GM11168 (cell line): ENCODE results near the gene APBA1.
"Not testable (repeated sequence)": the region's sequence is repeated elsewhere in the genome, so short reads cannot be mapped to it uniquely, and the experiment has no call there.

Experiments
- in situ Hi-C: fragments of 300-500 bp; cut with MboI; formaldehyde crosslinking; loops from one replicate; pipeline ENCODE4 v1.12.0; 2022; ENCODE audit warnings: low sequenced_read_pairs; ENCODE audit not compliant: unreplicated experiment

APBA1 gene

DNA sequence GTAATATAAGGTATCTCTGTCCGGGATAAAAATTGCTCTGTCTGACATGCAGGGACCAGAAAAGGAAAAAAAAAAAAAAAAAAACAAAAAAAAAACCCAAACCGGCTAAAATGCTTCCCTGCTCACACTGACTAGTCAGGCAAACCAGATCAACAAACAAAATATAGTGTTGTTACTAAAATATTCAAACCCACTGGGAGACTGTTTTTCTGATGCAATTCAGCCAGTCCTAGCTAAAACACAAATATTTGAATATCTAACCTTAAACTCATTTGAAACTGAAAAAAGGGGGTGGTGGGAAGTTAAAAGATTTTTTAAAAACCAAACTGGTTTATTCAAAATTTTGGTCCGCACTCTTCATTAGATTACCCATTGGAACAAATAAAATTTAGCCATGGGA is 61.0 kb downstream of the APBA1 start:
- in situ Hi-C loops: no loop called here

GRCh38 chr9:69609156-69609555 is 63.0 kb downstream of the APBA1 start:
- in situ Hi-C loops: no loop called here

DNA sequence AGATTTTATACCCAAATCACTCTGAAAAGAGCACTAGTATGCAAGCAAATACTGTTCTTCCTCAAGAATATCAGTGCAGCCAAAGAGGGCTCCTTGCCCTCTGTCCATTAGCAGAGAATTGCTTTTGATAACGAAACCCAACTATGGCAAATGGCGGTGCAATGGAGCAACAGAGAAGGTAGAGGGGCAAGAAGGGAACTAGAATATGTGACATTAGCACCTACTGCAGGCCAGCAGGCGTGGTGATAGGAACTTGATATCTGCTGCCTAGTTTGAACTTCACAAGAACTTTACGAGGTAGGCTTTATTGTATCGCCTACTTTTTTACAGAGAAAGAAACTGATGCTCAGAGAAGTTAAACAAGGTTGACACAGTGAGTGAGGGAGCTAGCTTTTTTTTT is 66.1 kb downstream of the APBA1 start:
- in situ Hi-C loops: no loop called here

DNA sequence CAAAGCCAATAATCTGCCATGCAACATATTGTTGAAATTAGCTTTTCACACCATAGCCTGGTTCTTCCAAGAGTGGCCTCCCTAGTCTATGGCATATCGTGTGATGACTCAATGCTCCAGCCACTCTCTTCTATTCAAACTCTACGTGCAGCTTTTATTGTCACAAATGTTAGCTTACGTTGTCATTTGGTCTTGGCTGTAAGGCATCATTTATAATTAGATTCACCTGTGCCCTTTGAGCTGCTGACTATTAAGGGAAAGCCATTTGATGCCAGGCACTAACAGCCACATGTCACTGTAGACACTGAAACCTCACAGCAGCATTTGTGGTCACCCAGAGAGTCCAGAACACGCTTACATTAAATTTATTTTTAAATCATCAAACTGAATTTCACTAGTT is 66.8 kb downstream of the APBA1 start:
- in situ Hi-C loops: no loop called here

GRCh38 chr9:69604568-69605219 is 67.5 kb downstream of the APBA1 start:
- in situ Hi-C loops: no loop called here

- in situ Hi-C loops: no loop called here
These were observed 68.5 kb downstream of the APBA1 start for GRCh38 chr9:69603656-69604055.

DNA sequence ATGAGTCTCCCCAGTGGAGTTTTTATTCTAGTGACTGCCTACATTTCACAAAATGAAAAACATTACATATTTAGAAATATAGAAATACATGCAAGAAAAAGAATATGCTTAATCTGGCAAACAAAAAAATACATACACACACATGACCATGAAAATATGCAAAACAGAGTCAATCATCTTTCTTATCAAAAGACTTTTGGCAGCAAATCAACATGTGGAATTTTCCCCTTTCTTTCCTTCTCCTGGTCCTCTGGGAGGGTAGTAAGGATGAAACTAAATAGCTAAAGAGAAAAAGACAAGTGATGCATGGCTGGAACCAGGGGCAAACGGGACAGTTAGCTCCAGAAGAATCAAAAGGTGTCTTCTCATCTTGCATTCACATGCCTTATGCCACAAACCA is 69.4 kb downstream of the APBA1 start:
- in situ Hi-C loops: no loop called here

DNA sequence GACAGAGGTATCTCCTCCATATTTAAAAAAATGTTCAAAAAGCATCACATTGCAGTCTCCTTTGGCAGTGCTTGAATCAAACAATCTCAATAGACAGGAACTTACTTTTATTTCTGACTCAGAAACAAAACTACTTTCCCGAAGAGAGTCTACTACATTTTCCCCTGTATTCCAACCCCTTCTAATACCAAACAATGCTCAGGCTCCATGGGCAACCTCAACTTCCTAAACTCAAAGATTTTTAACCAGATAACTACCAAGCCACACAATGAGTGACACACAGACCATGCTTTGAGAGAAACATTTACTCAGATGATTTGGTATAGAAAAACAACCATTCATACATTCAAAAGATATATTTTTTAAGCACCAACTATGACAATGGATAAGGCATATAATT is 70.5 kb downstream of the APBA1 start:
- in situ Hi-C loops: no loop called here

GRCh38 chr9:69600314-69601047 is 71.7 kb downstream of the APBA1 start:
- in situ Hi-C loops: no loop called here

GRCh38 chr9:69599232-69599971 is 72.8 kb downstream of the APBA1 start:
- in situ Hi-C loops: no loop called here

DNA sequence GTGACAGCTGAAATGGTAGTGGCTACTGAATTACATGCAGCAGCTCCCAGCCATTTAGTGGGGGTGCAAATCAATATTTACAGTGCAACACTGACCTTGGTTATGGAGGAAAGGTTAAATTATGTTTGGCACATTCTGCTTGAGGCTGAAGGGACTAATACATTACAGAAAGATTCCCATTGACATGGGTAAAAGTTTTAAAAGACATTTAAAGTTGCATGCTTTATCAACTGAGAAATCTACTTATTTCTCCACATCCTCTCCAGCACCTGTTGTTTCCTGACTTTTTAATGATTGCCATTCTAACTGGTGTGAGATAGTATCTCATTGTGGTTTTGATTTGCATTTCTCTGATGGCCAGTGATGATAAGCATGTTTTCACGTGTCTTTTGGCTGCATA is 75.3 kb downstream of the APBA1 start:
- in situ Hi-C loops: not testable (repeated sequence)

GRCh38 chr9:69594180-69594579 is 78.0 kb downstream of the APBA1 start:
- in situ Hi-C loops: no loop called here

- in situ Hi-C loops: no loop called here
These were observed 78.4 kb downstream of the APBA1 start for GRCh38 chr9:69593756-69594155.

DNA sequence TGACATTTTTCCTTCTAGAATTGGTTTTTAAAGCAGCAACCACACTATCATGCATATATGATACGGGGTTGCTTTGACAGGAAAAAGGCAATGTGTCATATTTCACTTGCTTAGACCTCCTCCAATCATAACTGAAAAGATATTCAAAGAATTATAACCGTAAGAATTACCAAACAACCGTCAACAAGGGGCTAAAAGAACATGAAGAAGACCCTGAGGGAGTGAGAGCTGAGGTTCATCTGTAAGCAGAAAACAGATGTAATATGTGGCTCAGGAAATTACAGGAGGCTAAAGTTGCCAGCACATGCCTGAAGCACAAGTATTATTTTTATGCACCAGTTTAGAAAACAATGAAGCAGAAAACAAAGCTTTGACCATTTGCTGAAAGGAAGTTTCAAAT is 78.9 kb downstream of the APBA1 start:
- in situ Hi-C loops: no loop called here

DNA sequence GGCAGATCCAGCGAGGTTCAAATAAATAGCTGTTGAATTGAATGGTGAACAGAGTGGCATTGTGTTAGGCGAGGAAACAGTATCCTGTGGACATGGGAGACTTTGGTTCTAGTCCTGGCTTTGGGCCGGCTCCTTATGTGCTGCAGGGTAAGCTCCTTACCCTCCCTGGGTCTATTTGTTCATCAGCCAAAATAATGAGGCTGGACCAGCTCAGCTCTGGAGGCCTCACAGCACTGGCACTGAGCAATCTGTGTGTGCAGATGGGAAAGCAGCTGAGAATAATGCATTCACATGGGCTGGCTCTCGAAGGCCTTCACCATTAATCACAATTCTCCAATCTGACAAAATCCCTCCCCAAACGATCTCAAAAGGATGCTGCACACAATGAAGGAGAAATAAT is 81.9 kb downstream of the APBA1 start:
- in situ Hi-C loops: no loop called here

GRCh38 chr9:69589156-69589555 is 83.0 kb downstream of the APBA1 start:
- in situ Hi-C loops: no loop called here

- in situ Hi-C loops: no loop called here
These were observed 86.6 kb downstream of the APBA1 start for GRCh38 chr9:69585571-69585970.

DNA sequence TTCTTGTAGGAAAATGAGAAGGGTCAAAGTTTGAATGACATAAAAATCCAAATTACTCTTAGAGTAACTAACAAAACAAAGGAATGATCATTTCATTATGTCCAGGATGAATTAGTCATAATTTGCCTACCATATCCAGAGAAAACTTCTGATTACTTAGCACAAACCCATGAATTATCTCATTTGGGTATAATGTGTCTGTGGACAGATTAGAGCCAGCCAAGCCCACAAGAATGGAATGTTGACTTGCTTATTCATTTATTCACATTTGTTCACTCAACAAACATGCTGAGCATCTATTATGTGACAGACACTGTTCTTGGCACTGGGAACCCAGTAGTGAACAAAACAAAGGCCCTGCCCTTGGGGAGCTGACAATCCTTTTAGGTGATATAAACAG is 87.4 kb downstream of the APBA1 start:
- in situ Hi-C loops: no loop called here

DNA sequence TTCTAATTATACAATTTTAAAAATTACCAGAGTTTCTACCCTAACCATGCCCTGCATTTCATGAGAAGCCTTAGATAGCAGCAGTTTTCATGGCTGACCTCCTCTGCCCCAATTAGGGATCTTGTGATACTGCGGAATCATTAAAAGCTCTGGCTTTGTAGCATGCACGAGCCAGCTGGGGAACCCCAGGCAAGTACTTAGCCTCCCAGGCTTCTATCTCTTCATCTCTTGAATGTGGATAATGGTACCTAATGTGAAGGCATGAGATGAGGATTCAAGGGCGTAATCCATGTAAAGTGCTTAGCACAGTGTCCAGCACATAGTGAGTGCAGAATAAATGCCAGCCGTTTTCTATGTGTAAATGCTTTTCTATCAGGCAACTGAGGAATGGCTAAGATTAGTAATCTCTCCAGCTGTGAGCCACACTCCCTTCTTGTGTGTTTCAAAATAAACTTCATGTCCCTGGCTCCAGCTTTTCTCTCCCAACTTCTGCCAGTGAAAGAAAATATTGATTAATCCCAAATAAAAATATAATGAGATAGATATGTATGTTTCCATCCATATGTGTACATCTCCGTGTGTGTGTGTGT is 88.4 kb downstream of the APBA1 start:
- in situ Hi-C loops: no loop called here

DNA sequence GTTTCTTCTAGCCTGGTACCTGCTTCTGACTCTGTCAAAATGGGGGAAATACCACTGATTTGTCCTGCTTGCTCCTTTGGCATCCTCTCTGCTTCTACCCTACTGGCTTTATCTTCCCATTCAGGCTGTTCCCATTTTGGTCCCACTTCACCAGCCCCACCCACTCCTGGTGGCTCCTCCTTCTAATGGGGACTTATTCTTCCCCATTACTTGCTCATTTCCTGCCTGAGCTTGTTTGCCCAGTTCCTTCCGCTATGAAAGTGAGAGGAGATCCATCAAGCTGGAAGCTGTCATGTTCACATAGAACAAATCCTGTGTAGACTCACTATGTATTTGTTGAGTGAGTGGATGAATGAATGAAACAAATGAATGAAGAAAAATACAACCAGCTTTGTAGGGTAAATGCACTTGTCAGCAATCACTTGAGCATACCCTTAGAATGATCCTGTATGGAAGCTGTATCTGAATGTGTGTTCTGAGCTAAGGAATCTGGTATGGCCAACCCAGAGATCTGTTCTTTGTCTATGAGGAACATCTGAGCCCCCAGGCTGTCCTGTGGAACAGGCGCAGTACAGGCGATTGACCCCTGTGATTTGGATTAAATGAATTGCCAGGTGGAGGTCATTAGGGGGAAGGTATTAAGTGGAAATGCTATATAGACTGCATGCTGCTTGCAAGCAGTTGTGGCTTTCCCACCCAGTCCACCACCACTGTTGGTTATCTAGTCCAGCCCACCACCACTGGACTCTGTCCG is 89.5 kb downstream of the APBA1 start:
- in situ Hi-C loops: no loop called here
